Thyroid gland (tissue), 4 donors: ENCODE results near the gene CDK13.

Experiments used
- CTCF ChIP-seq, 6 experiments: fragments of 200-600 bp in 3 of 6; fragments of 450-650 bp in 3 of 6; sonication (generic) in 3 of 6; IDR thresholded peaks; one replicate each; pipeline ENCODE4 v1.5.1; 2016 to 2019; ENCODE audit warnings: antibody characterized with exemption in 6 of 6, mild to moderate bottlenecking in 2 of 6, inconsistent platforms in 1 of 6, moderate library complexity in 1 of 6
- POLR2A ChIP-seq, 2 donors: fragments of 450-650 bp; IDR thresholded peaks; one replicate each; pipeline ENCODE4 v1.6.1; 2017; ENCODE audit warnings: antibody characterized with exemption in 2 of 2, mild to moderate bottlenecking in 2 of 2, moderate library complexity in 1 of 2

GRCh38 chr7:40072268-40072667, 122.2 kb downstream of the CDK13 start:
- TF ChIP-seq CTCF (IDR thresholded peaks at IDR 0.05) = no peak
- TF ChIP-seq POLR2A (IDR thresholded peaks at IDR 0.05) = no peak
